Caco-2 (cell line): ENCODE results near the gene EPS8L2. TPM values are rescaled to one million over a fixed set of nuclear protein-coding genes. Genes with fewer than 3 reads are reported as not detected.

Experiments used
- BruUV-seq: library from RNA; stranded (reverse); fragments of 400-500 nt; replicated peaks from 2 replicates; lab custom pipeline; 2021; lab: Mats Ljungman, UMichigan
- CTCF ChIA-PET: fragments of 300-600 bp; sonication (Branson Sonifier 250); formaldehyde crosslinking; loops from one replicate; lab custom pipeline; 2022; ENCODE audit warnings: antibody characterized with exemption; lab: Charles Lee
- POLR2A ChIA-PET: fragments of 300-600 bp; sonication (Branson Sonifier 250); formaldehyde crosslinking; loops from one replicate; lab custom pipeline; 2022; ENCODE audit warnings: antibody characterized with exemption; lab: Charles Lee
- DNase-seq, 2 experiments: peaks; one replicate each; pipeline versions ENCODE4 v3.0.0 to v3.0.0-alpha.2; 2020 to 2022
- H3K27me3 ChIP-seq: replicated peaks from 2 replicates; pipeline ENCODE4 v1.6.0; 2011; ENCODE audit warnings: low read length; ENCODE audit not compliant: control insufficient read depth, insufficient read depth
- H3K36me3 ChIP-seq: 2 replicates; pipeline ENCODE4 v1.5.1; 2011; ENCODE audit warnings: low read length; ENCODE audit not compliant: control insufficient read depth, insufficient read depth
- H3K4me1 ChIP-seq: fragments of 250-450 bp; sonication (Bioruptor Pico); 2 replicates; pipeline ENCODE4 v1.5.1; 2020; ENCODE audit warnings: mild to moderate bottlenecking
- H3K4me3 ChIP-seq: 2 replicates; pipeline ENCODE4 v1.5.1; 2011; ENCODE audit warnings: low read depth, mild to moderate bottlenecking, control low read depth, low read length
- H3K9me3 ChIP-seq: fragments of 250-450 bp; sonication (Bioruptor Pico); 2 replicates; pipeline ENCODE4 v1.5.1; 2020; ENCODE audit warnings: mild to moderate bottlenecking, moderate library complexity
- H3K27ac Mint-ChIP-seq: one replicate; pipeline ENCODE4 v1.8.0; 2022; ENCODE audit warnings: mixed read lengths; ENCODE audit not compliant: unreplicated experiment
- H3K27me3 Mint-ChIP-seq: one replicate; pipeline ENCODE4 v1.8.0; 2022; ENCODE audit warnings: mixed read lengths; ENCODE audit not compliant: insufficient read depth, unreplicated experiment
- H3K36me3 Mint-ChIP-seq: one replicate; pipeline ENCODE4 v1.8.0; 2022; ENCODE audit warnings: mild to moderate bottlenecking, mixed read lengths; ENCODE audit not compliant: insufficient read depth, unreplicated experiment
- H3K4me1 Mint-ChIP-seq: one replicate; pipeline ENCODE4 v1.8.0; 2022; ENCODE audit warnings: low read depth, mixed read lengths; ENCODE audit not compliant: unreplicated experiment
- H3K4me3 Mint-ChIP-seq: one replicate; pipeline ENCODE4 v1.8.0; 2022; ENCODE audit warnings: mild to moderate bottlenecking, moderate library complexity, mixed read lengths; ENCODE audit not compliant: unreplicated experiment
- H3K9me3 Mint-ChIP-seq: one replicate; pipeline ENCODE4 v1.8.0; 2022; ENCODE audit warnings: mixed read lengths; ENCODE audit not compliant: unreplicated experiment
- intact Hi-C: fragments of 100-400 bp; cut with micrococcal nuclease; formaldehyde crosslinking; loops from one replicate; pipeline ENCODE4 v1.10.0; 2022; ENCODE audit not compliant: unreplicated experiment
- total RNA-seq: library from RNA; stranded (reverse); gene quantifications from 2 replicates; pipeline ENCODE4 v1.2.3, GENCODE V29; 2022
- TF ChIP-seq, protein P1 (sequence below), 2 experiments: fragments of 200-600 bp in 1 of 2; IDR thresholded peaks; 1 replicate in 1 of 2; 2 replicates in 1 of 2; pipeline versions ENCODE4 v1.5.1 to v1.8.0; 2011 to 2022; ENCODE audit warnings: antibody characterized with exemption in 1 of 2, control low read depth in 1 of 2, inconsistent platforms in 1 of 2, low read depth in 1 of 2, low read length in 1 of 2, mild to moderate bottlenecking in 1 of 2, moderate library complexity in 1 of 2; ENCODE audit not compliant: insufficient read depth in 1 of 2, severe bottlenecking in 1 of 2, unreplicated experiment in 1 of 2

EPS8L2 gene
- total RNA-seq, 1 experiment from 2014 or later = 224 TPM

DNA sequence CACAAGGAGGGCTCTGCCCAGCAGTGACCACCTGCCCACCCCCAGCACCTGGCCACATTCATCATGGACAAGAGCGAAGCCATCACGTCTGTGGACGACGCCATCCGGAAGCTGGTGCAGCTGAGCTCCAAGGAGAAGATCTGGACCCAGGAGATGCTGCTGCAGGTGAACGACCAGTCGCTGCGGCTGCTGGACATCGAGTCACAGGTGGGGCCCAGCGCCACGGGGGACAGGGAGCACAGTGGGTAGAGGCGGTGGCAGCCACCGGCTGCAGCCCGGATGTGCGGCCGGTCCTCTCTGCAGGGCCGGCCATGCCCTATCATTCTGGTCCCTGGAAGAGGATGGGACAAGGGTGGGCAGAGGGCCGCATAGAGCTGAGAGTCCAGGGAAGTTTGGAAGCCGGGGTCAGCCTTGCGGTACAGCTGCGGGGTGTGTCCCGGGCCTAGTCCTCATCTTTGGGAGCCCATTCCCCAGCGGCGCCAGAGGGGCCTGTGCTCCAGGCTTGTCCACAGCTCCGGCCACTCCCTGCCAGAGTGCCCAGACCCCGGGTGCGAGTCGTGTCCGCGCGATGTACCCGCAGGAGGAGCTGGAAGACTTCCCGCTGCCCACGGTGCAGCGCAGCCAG is 14.1 kb downstream of the EPS8L2 start:
- Histone ChIP-seq H3K27me3 (no peaks in the 10 kb centered on the region), H3K4me1 (peaks cover 2% of the 10 kb centered on the region; the same call in 1 of the 2 replicates), H3K9me3 (no peaks in the 10 kb centered on the region), H3K36me3 (peaks cover 7% of the 10 kb centered on the region), H3K4me3 (no peak overlapping the region)
- peak overlapping the region; percentile 79 for H3K27ac Mint-ChIP-seq
- BruUV-seq = no TSS peak
- H3K9me3 Mint-ChIP-seq = no peaks in the 10 kb centered on the region
- ChIA-PET POLR2A (interaction anchor here (0.9 kb wide), 1 partner anchor 26 kb away, joined by 5 read pairs; no protein-coding TSS in a partner anchor), CTCF (no interaction called here)
- H3K36me3 Mint-ChIP-seq = peaks cover 79% of the 10 kb centered on the region
- intact Hi-C loops = loop anchor here (10.0 kb wide), 1 partner anchor 165 kb away; no protein-coding TSS in a partner anchor
- H3K4me1 Mint-ChIP-seq = peaks cover 4% of the 10 kb centered on the region
- no peak for DNase-seq
- no peaks in the 10 kb centered on the region for H3K27me3 Mint-ChIP-seq
- TF ChIP-seq, protein P1, sequence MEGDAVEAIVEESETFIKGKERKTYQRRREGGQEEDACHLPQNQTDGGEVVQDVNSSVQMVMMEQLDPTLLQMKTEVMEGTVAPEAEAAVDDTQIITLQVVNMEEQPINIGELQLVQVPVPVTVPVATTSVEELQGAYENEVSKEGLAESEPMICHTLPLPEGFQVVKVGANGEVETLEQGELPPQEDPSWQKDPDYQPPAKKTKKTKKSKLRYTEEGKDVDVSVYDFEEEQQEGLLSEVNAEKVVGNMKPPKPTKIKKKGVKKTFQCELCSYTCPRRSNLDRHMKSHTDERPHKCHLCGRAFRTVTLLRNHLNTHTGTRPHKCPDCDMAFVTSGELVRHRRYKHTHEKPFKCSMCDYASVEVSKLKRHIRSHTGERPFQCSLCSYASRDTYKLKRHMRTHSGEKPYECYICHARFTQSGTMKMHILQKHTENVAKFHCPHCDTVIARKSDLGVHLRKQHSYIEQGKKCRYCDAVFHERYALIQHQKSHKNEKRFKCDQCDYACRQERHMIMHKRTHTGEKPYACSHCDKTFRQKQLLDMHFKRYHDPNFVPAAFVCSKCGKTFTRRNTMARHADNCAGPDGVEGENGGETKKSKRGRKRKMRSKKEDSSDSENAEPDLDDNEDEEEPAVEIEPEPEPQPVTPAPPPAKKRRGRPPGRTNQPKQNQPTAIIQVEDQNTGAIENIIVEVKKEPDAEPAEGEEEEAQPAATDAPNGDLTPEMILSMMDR (IDR thresholded peaks at IDR 0.05; ENCODE audit: insufficient read depth in 1 of 2, low read depth in 1 of 2, low read length in 1 of 2, severe bottlenecking in 1 of 2, unreplicated experiment in 1 of 2) = no peak
- H3K4me3 Mint-ChIP-seq = no peak overlapping the region

DNA sequence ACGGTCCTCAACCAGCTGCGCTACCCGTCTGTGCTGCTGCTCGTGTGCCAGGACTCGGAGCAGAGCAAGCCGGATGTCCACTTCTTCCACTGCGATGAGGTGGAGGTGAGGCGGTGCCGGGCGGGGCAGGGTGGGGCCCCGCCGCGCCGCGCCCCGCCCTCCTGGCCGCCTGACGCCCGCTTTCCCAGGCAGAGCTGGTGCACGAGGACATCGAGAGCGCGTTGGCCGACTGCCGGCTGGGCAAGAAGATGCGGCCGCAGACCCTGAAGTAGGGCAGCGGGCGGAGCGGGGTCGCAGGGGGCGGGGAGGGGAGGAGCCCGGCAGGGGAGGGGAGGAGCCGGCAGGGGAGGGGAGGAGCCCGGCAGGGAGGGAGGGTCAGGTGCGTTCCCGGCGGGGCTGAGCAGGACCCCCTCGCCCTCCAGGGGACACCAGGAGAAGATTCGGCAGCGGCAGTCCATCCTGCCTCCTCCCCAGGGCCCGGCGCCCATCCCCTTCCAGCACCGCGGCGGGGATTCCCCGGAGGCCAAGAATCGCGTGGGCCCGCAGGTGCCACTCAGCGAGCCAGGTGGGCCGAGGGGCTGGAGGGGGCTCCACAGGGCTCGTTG is 14.7 kb downstream of the EPS8L2 start:
- H3K9me3 Mint-ChIP-seq = no peaks in the 10 kb centered on the region
- peaks cover 79% of the 10 kb centered on the region for H3K36me3 Mint-ChIP-seq
- no peaks in the 10 kb centered on the region for H3K9me3 ChIP-seq
- POLR2A ChIA-PET = no interaction called here
- no peaks in the 10 kb centered on the region for H3K4me1 ChIP-seq
- no peaks in the 10 kb centered on the region for H3K27me3 Mint-ChIP-seq
- no peaks in the 10 kb centered on the region for H3K4me1 Mint-ChIP-seq
- no peak overlapping the region for H3K4me3 ChIP-seq
- no TSS peak for BruUV-seq
- CTCF ChIA-PET = no interaction called here
- DNase-seq = no peak
- H3K27me3 ChIP-seq = no peaks in the 10 kb centered on the region
- H3K27ac Mint-ChIP-seq = no peak overlapping the region
- intact Hi-C loops = loop anchor here (10.0 kb wide), 1 partner anchor 166 kb away; no protein-coding TSS in a partner anchor
- peaks cover 7% of the 10 kb centered on the region for H3K36me3 ChIP-seq
- no peak overlapping the region for H3K4me3 Mint-ChIP-seq
- TF ChIP-seq, protein P1 (IDR thresholded peaks at IDR 0.05; ENCODE audit: insufficient read depth in 1 of 2, low read depth in 1 of 2, low read length in 1 of 2, severe bottlenecking in 1 of 2, unreplicated experiment in 1 of 2) = no peak

DNA sequence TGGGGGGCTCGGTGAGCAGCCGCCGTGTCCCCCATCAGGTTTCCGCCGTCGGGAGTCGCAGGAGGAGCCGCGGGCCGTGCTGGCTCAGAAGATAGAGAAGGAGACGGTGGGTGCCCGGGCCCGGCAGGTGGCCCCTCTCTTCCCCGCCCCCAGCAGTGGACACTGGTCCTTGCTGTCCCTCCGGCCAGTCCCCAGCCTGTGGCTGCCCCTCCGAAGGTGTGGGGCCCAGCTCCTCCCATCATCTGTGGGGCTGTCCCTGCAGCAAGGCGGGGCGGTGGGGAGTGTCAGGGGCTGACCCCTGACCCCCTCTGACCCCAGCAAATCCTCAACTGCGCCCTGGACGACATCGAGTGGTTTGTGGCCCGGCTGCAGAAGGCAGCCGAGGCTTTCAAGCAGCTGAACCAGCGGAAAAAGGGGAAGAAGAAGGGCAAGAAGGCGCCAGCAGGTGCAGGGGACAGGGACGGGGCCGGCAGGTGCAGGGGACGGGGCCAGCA is 15.3 kb downstream of the EPS8L2 start:
- Mint-ChIP-seq H3K27ac (peak overlapping the region; percentile 42), H3K4me1 (no peaks in the 10 kb centered on the region), H3K27me3 (no peaks in the 10 kb centered on the region), H3K4me3 (no peak overlapping the region), H3K36me3 (peaks cover 77% of the 10 kb centered on the region), H3K9me3 (no peaks in the 10 kb centered on the region)
- no peak for DNase-seq
- intact Hi-C loops = loop anchor here (10.0 kb wide), 1 partner anchor 166 kb away; no protein-coding TSS in a partner anchor
- Histone ChIP-seq H3K9me3 (no peaks in the 10 kb centered on the region), H3K27me3 (no peaks in the 10 kb centered on the region), H3K4me3 (no peak overlapping the region), H3K36me3 (peaks cover 7% of the 10 kb centered on the region), H3K4me1 (no peaks in the 10 kb centered on the region)
- ChIA-PET POLR2A (no interaction called here), CTCF (interaction anchor here (1.3 kb wide), 1 partner anchor 167 kb away, joined by 6 read pairs; no protein-coding TSS in a partner anchor)
- TSS peak; percentile 17 for BruUV-seq
- TF ChIP-seq, protein P1 (IDR thresholded peaks at IDR 0.05; ENCODE audit: insufficient read depth in 1 of 2, low read depth in 1 of 2, low read length in 1 of 2, severe bottlenecking in 1 of 2, unreplicated experiment in 1 of 2) = no peak
